Adrenal gland (tissue), 5 donors: ENCODE results near the gene CHPF2.

ENCODE experiments used
- CTCF ChIP-seq, 6 experiments: fragments of 450-650 bp in 4 of 6; fragments of 200-600 bp in 2 of 6; sonication (generic) in 1 of 6; IDR thresholded peaks; 1 replicate in 5 of 6; 2 replicates in 1 of 6; pipeline versions ENCODE4 v1.5.1 to v1.8.0; 2016 to 2021; ENCODE audit warnings: antibody characterized with exemption in 6 of 6, mild to moderate bottlenecking in 2 of 6, moderate library complexity in 1 of 6
- POLR2A ChIP-seq, 2 donors: fragments of 450-650 bp; IDR thresholded peaks; one replicate each; pipeline ENCODE4 v1.6.1; 2017; ENCODE audit warnings: antibody characterized with exemption in 2 of 2, mild to moderate bottlenecking in 2 of 2, moderate library complexity in 1 of 2
- donor health status: DM: no; HTN: no; CAD: no.

- TF ChIP-seq CTCF (IDR thresholded peaks at IDR 0.05), result no peak
- no peak for TF ChIP-seq POLR2A (IDR thresholded peaks at IDR 0.05)
These were observed 20.9 kb downstream of the CHPF2 start for GRCh38 chr7:151252961-151253711.
